SK-N-SH (cell line): Measurements from ENCODE around the gene OOSP2.

Source experiments
- CTCF ChIP-seq: fragments of 200-600 bp; sonication (generic); IDR thresholded peaks from 2 replicates; pipeline ENCODE4 v1.6.1; 2017; ENCODE audit warnings: antibody characterized with exemption, mild to moderate bottlenecking, moderate library complexity
- EP300 ChIP-seq, 2 experiments: IDR thresholded peaks; 2 replicates each; pipeline versions ENCODE4 v1.4.0 to v1.6.1; 2012; ENCODE audit warnings: borderline replicate concordance in 1 of 2, low read depth in 1 of 2, low read length in 1 of 2
- POLR2AphosphoS5 ChIP-seq: IDR thresholded peaks from 2 replicates; pipeline ENCODE4 v1.6.1; 2012; ENCODE audit warnings: low read depth, low read length
- RFX5 ChIP-seq: IDR thresholded peaks from 2 replicates; pipeline ENCODE4 v1.6.1; 2012; ENCODE audit warnings: mild to moderate bottlenecking, improper control_type of control experiment, low read length
- TF ChIP-seq, protein P1 (sequence below): fragments of 150-350 bp; IDR thresholded peaks from 2 replicates; pipeline ENCODE4 v1.6.1; 2017; ENCODE audit warnings: antibody characterized with exemption, low read length, low read depth, borderline replicate concordance

DNA sequence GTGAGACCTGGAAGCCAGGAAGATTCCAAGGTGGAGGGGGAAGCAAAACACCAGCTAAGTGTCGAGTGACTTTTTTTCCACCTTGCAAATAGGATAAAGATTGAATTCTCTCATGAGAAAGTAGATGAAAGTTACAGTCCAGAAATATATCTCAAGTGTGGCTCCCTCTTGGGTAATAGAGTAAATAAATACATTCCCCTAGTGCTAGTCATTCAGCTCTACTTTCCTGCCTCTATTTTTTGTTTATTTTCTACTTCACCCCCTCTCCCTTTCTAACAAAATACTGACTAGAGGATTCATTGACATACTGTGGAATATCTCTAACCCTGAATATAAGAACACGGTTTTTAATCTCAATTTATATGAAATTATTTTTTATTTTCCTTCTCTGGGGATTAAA, 42.4 kb upstream of the OOSP2 start:
- TF ChIP-seq CTCF, result no peak
- no peak for TF ChIP-seq POLR2AphosphoS5
- TF ChIP-seq, protein P1, sequence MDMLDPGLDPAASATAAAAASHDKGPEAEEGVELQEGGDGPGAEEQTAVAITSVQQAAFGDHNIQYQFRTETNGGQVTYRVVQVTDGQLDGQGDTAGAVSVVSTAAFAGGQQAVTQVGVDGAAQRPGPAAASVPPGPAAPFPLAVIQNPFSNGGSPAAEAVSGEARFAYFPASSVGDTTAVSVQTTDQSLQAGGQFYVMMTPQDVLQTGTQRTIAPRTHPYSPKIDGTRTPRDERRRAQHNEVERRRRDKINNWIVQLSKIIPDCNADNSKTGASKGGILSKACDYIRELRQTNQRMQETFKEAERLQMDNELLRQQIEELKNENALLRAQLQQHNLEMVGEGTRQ, result no peak
- TF ChIP-seq EP300 (IDR thresholded peaks at IDR 0.05; ENCODE audit: borderline replicate concordance in 1 of 2, low read depth in 1 of 2, low read length in 1 of 2), result no peak
- no peak for TF ChIP-seq RFX5
